Liver (tissue), 3 donors: ENCODE results near the gene LILRA1.

ENCODE experiments used
- CTCF ChIP-seq: fragments of 150-350 bp; IDR thresholded peaks from 2 replicates; pipeline ENCODE4 v1.5.1; 2017; ENCODE audit warnings: improper control_type of control experiment, low read depth, low read length; ENCODE audit not compliant: missing input control
- EGR1 ChIP-seq, 2 donors: IDR thresholded peaks; 2 replicates each; pipeline ENCODE4 v1.6.1; 2016 to 2018; ENCODE audit warnings: antibody characterized with exemption in 2 of 2, low read depth in 2 of 2
- HNF4G ChIP-seq: IDR thresholded peaks from 2 replicates; pipeline ENCODE4 v1.6.1; 2016; ENCODE audit warnings: antibody characterized with exemption
- YY1 ChIP-seq: IDR thresholded peaks from 2 replicates; pipeline ENCODE4 v1.6.1; 2016; ENCODE audit warnings: antibody characterized with exemption, mild to moderate bottlenecking
- donor health status: healthy.
- donor health status: healthy.

DNA sequence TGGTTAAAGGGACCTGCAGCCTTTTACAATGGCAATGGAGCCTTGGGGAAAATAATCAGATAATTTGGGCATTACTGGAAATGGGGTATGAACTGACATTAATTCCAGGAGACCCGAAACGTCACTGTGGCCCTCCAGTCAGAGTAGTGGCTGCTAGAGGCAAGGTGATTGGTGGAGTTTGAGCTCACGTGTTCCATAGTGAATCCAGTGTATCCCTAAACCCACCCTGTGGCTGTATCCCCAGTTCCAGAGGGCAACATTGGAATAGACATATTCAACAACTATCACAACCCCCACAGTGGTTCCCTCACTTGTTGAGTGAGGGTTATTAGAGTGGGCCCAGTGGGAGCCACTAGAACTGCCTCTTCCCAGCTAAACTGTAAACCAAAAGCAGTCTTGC, 23.1 kb upstream of the LILRA1 start:
- TF ChIP-seq CTCF (no peak), YY1 (no peak), HNF4G (no peak), EGR1 (IDR thresholded peaks at IDR 0.05; ENCODE audit: low read depth in 2 of 2) (no peak)
